DND-41 (cell line): ENCODE results near the gene CFAP43.
A peak's percentile ranks its signal among the peaks of the same experiment; 100 is the strongest.

Experiments used
- ATAC-seq: fragments of 200-7000 bp; cut with Tn5 transposase; 3 replicates; pipeline ENCODE4 v1.9.1; 2021; ENCODE audit warnings: low read depth; ENCODE audit not compliant: insufficient read depth
- DNase-seq: peaks from one replicate; pipeline ENCODE4 v3.0.0-alpha.2; 2020
- H2AFZ ChIP-seq: 2 replicates; pipeline ENCODE4 v1.6.0; 2012; ENCODE audit warnings: low read depth, low read length
- H3K27ac ChIP-seq: 2 replicates; pipeline ENCODE4 v1.5.1; 2012; ENCODE audit warnings: low read length, inconsistent platforms
- H3K27me3 ChIP-seq: fragments of 200-600 bp; sonication (generic); 2 replicates; pipeline ENCODE4 v1.6.0; 2012; ENCODE audit warnings: low read length, mild to moderate bottlenecking, inconsistent platforms; ENCODE audit not compliant: insufficient read depth, poor library complexity
- H3K36me3 ChIP-seq: 2 replicates; pipeline ENCODE4 v1.5.1; 2012; ENCODE audit warnings: low read length, inconsistent platforms; ENCODE audit not compliant: insufficient read depth
- H3K4me1 ChIP-seq: 2 replicates; pipeline ENCODE4 v1.5.1; 2012; ENCODE audit warnings: mild to moderate bottlenecking, low read length; ENCODE audit not compliant: insufficient read depth
- H3K4me2 ChIP-seq: 2 replicates; pipeline ENCODE4 v1.6.0; 2012; ENCODE audit warnings: mild to moderate bottlenecking, moderate library complexity, low read length, inconsistent platforms; ENCODE audit not compliant: insufficient read depth
- H3K4me3 ChIP-seq, 2 experiments: fragments of 200-600 bp in 1 of 2; shearing (Covaris generic) in 1 of 2; 2 replicates each; pipeline ENCODE4 v1.5.1; 2012 to 2016; ENCODE audit warnings: inconsistent platforms in 2 of 2, low read length in 2 of 2, mild to moderate bottlenecking in 2 of 2, low read depth in 1 of 2, moderate library complexity in 1 of 2
- H3K79me2 ChIP-seq: 2 replicates; pipeline ENCODE4 v1.6.0; 2012; ENCODE audit warnings: low read length, inconsistent platforms; ENCODE audit not compliant: insufficient read depth
- H3K9ac ChIP-seq: 2 replicates; pipeline ENCODE4 v1.6.0; 2012; ENCODE audit warnings: low read depth, mild to moderate bottlenecking, inconsistent platforms, low read length, moderate library complexity
- H3K9me3 ChIP-seq: 2 replicates; pipeline ENCODE4 v1.5.1; 2012; ENCODE audit warnings: low read length, moderate library complexity, mild to moderate bottlenecking, inconsistent platforms; ENCODE audit not compliant: insufficient read depth, severe bottlenecking
- H4K20me1 ChIP-seq: 2 replicates; pipeline ENCODE4 v1.6.0; 2012; ENCODE audit warnings: low read length; ENCODE audit not compliant: insufficient read depth
- EZH2 ChIP-seq: IDR thresholded peaks from 3 replicates; pipeline ENCODE4 v1.6.1; 2012; ENCODE audit warnings: borderline replicate concordance, low read depth, mild to moderate bottlenecking, moderate library complexity, low read length, inconsistent platforms; ENCODE audit not compliant: severe bottlenecking
- TF ChIP-seq, protein P1 (sequence below): IDR thresholded peaks from 2 replicates; pipeline ENCODE4 v1.5.1; 2012; ENCODE audit warnings: borderline replicate concordance, low read length, moderate library complexity, mild to moderate bottlenecking; ENCODE audit not compliant: poor library complexity, severe bottlenecking; ENCODE audit errors: extremely low read depth

CFAP43 gene

DNA sequence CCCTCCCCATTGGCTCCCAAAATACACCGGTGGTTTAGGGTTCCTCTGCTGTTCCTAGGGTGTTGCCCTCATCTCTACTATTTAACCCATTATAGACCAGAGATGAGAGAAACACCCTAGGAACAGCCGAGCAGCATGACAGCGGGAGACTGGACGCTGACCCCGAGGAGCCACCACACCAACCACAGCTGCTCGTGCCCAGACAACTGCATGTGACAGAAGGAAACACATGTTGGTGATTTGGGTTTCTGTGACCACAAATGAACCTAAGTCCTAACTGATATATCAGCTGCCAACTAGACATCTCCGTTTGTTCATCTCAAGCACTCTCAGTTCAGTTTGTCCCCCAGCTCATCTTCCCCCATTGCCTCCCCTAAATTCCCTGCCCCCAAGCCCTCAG, 13.4 kb downstream of the CFAP43 start:
- H3K27me3 ChIP-seq = peaks cover 11% of the 10 kb centered on the region

GRCh38 chr10:104216631-104217030, 15.5 kb downstream of the CFAP43 start:
- Histone ChIP-seq H3K36me3 (no peaks in the 10 kb centered on the region), H3K9me3 (no peaks in the 10 kb centered on the region), H3K9ac (no peak overlapping the region), H3K27ac (no peak overlapping the region), H3K4me2 (no peak overlapping the region), H3K79me2 (no peaks in the 10 kb centered on the region), H3K4me1 (no peaks in the 10 kb centered on the region), H2AFZ (no peak overlapping the region), H4K20me1 (no peaks in the 10 kb centered on the region), H3K4me3 (no peak overlapping the region), H3K27me3 (peaks cover 17% of the 10 kb centered on the region)
- ATAC-seq = no peak
- no peak for DNase-seq
- no peak for TF ChIP-seq EZH2
- TF ChIP-seq, protein P1, sequence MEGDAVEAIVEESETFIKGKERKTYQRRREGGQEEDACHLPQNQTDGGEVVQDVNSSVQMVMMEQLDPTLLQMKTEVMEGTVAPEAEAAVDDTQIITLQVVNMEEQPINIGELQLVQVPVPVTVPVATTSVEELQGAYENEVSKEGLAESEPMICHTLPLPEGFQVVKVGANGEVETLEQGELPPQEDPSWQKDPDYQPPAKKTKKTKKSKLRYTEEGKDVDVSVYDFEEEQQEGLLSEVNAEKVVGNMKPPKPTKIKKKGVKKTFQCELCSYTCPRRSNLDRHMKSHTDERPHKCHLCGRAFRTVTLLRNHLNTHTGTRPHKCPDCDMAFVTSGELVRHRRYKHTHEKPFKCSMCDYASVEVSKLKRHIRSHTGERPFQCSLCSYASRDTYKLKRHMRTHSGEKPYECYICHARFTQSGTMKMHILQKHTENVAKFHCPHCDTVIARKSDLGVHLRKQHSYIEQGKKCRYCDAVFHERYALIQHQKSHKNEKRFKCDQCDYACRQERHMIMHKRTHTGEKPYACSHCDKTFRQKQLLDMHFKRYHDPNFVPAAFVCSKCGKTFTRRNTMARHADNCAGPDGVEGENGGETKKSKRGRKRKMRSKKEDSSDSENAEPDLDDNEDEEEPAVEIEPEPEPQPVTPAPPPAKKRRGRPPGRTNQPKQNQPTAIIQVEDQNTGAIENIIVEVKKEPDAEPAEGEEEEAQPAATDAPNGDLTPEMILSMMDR = no peak

More for the DNA sequence above, 13.4 kb downstream of the CFAP43 start:
- no peak overlapping the region for H2AFZ ChIP-seq
- no peaks in the 10 kb centered on the region for H3K36me3 ChIP-seq
- no peaks in the 10 kb centered on the region for H3K79me2 ChIP-seq
- no peaks in the 10 kb centered on the region for H4K20me1 ChIP-seq
- no peak overlapping the region for H3K27ac ChIP-seq
- no peak for DNase-seq
- no peak overlapping the region for H3K9ac ChIP-seq
- TF ChIP-seq EZH2 = no peak
- TF ChIP-seq, protein P1 = no peak
- no peaks in the 10 kb centered on the region for H3K4me1 ChIP-seq
- no peak overlapping the region for H3K4me3 ChIP-seq
- no peak overlapping the region for H3K4me2 ChIP-seq
- no peaks in the 10 kb centered on the region for H3K9me3 ChIP-seq
- ATAC-seq = no peak

- no peaks in the 10 kb centered on the region for H3K79me2 ChIP-seq
- DNase-seq = peak; percentile 46
- no peak overlapping the region for H2AFZ ChIP-seq
- no peaks in the 10 kb centered on the region for H3K36me3 ChIP-seq
- H3K4me2 ChIP-seq = no peak overlapping the region
- no peak overlapping the region for H3K4me3 ChIP-seq
- no peaks in the 10 kb centered on the region for H3K4me1 ChIP-seq
- peak; percentile 82 for ATAC-seq
- H3K9ac ChIP-seq = no peak overlapping the region
- H3K9me3 ChIP-seq = no peaks in the 10 kb centered on the region
- H3K27ac ChIP-seq = no peak overlapping the region
- H3K27me3 ChIP-seq = peaks cover 10% of the 10 kb centered on the region
- no peaks in the 10 kb centered on the region for H4K20me1 ChIP-seq
- TF ChIP-seq, protein P1 = peak; percentile 73
- TF ChIP-seq EZH2 = no peak
Measured at GRCh38 chr10:104209575-104210198, 22.5 kb downstream of the CFAP43 start.
